HG03280 (cell line): ENCODE data around the gene IFI30.

Experiments
- ATAC-seq: cut with Tn5 transposase; IDR thresholded peaks from one replicate; pipeline ENCODE4 v1.9.1; 2021; ENCODE audit warnings: mild to moderate bottlenecking, moderate library complexity; ENCODE audit not compliant: unreplicated experiment

The IFI30 gene

GRCh38 chr19:18173572-18174288, at the start of gene IFI30:
Gene IFI30 (plus strand): TSS chr19:18173813. CDS start chr19:18173842, 29 bp downstream.
- peak; percentile 51 for ATAC-seq

GRCh38 chr19:18123819-18124218, 49.8 kb upstream of the IFI30 start:
- ATAC-seq: no peak

- no peak for ATAC-seq
These were observed 47.5 kb upstream of the IFI30 start for GRCh38 chr19:18126097-18126496.

GRCh38 chr19:18128044-18128443, 45.6 kb upstream of the IFI30 start:
- ATAC-seq: no peak

GRCh38 chr19:18128805-18129204, 44.8 kb upstream of the IFI30 start:
- no peak for ATAC-seq

- ATAC-seq: no peak
These were observed 42.9 kb upstream of the IFI30 start for GRCh38 chr19:18130523-18131242.

GRCh38 chr19:18131841-18132596, 41.6 kb upstream of the IFI30 start:
- ATAC-seq: no peak

GRCh38 chr19:18135712-18136584, 37.7 kb upstream of the IFI30 start:
- ATAC-seq: no peak

GRCh38 chr19:18137242-18137641, 36.4 kb upstream of the IFI30 start:
- no peak for ATAC-seq

- ATAC-seq: no peak
These were observed 35.8 kb upstream of the IFI30 start for GRCh38 chr19:18137657-18138339.

GRCh38 chr19:18140473-18140872, 33.1 kb upstream of the IFI30 start:
- no peak for ATAC-seq

- no peak for ATAC-seq
These were observed 32.6 kb upstream of the IFI30 start for GRCh38 chr19:18141031-18141430.

- ATAC-seq: no peak
These were observed 29.7 kb upstream of the IFI30 start for GRCh38 chr19:18143902-18144301.

GRCh38 chr19:18144361-18144760, 29.3 kb upstream of the IFI30 start:
- ATAC-seq: no peak

- no peak for ATAC-seq
These were observed 28.7 kb upstream of the IFI30 start for GRCh38 chr19:18144906-18145305.

GRCh38 chr19:18145391-18145999, 28.1 kb upstream of the IFI30 start:
- ATAC-seq: no peak

GRCh38 chr19:18147396-18147795, 26.2 kb upstream of the IFI30 start:
- ATAC-seq: no peak

GRCh38 chr19:18149596-18149975, 24.0 kb upstream of the IFI30 start:
- no peak for ATAC-seq

GRCh38 chr19:18150776-18151624, 22.6 kb upstream of the IFI30 start:
- ATAC-seq: no peak
